ENCODE measurements around the gene PTPRB.

PTPRB gene

GRCh38 chr12:70590549-70591226 is 46.5 kb downstream of the PTPRB start:
- no peak for DNase-seq

DNA sequence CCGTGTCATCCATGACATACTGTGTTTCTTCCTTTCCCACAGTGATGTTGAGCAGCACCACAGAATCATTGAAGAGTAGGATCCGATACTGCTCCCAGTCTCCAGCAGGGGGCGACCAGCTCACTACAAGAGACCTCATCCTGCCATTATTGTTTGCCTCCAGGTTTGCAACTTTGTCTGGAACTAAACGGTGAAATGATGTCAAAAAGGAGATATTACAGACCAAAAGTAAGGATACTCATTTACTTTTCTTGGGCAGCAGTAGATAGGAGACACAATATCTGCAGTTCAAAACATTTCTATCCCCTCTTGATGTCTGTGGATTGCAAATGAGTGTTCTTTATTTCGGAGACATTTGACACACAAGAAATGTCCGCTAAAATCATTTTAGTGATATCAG is 47.2 kb downstream of the PTPRB start:
- peak; percentile 46 for DNase-seq

DNA sequence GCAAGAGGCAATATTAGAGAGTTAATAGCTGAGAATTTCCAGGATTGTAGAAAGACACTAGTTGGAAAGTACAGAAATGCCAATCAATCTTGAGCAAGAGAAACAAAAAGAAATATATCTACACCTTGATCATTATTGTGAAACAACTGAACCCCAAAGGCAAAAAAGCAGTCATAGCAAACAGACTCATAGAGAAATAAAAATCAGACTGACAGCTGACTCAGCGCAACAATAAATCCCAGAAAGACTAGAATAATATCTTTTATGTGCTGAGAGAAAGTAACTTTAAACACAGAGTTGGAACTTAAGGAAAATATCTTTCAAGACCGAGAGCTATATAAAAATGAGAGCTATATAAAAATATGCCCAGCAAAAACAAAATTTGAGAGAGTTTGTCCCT is 52.9 kb downstream of the PTPRB start:
- no peak for DNase-seq

DNA sequence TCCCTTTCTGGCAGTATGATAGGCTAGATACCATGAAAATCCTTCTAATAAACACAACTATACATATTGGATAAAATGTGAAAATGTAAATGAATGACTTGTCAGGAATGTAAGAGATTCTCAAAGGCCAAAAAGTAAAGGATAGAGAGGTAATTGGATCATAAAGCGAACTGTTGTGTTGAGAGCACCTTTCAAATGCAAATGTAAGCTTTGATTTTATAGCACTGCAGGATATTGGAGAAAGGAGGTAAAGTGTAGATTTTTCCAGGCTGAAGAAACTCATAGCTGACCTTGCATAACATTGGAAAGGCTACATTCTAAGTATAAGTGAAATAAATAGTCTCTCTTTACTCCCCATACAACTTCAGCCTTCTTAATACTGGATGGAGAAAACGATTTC is 54.0 kb downstream of the PTPRB start:
- DNase-seq: no peak

DNA sequence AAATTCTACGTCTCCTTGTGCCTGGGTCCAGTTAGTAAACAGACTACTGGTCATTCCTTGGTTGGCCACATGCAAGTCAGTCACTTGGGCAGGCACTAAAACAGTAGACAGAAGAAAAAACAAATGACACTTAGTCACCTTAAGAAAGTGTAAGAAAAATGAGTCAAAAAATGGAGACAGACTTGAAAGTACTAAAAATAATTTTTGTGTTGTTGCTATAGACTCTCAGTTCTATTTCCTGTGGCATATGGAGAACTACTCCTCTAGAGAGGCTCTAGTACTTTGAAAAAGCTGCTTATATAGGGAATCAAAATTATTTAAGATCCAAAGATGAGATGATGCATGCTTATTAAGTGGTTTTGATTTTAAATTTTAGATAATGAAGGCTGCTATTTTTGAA is 56.0 kb downstream of the PTPRB start:
- no peak for DNase-seq

DNA sequence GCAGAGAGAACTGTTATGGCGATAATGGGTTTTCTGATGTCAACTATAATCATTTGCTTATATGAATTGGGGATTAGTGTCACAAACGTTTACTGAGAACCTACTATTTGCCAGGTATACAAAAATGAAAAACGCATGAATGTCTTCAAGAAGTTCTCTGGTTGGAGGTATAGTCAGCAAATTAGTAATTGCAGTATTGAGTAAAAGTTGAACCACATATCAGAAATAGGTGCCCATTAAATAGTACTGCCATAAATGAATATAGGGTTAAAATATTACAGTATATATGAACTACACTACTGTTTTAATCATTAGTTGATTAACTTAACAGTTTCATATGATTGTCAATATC is 60.0 kb downstream of the PTPRB start:
- DNase-seq: no peak

GRCh38 chr12:70576341-70577282 is 60.6 kb downstream of the PTPRB start:
- DNase-seq: peak; percentile 35

GRCh38 chr12:70571705-70572268 is 65.4 kb downstream of the PTPRB start:
- DNase-seq: no peak

DNA sequence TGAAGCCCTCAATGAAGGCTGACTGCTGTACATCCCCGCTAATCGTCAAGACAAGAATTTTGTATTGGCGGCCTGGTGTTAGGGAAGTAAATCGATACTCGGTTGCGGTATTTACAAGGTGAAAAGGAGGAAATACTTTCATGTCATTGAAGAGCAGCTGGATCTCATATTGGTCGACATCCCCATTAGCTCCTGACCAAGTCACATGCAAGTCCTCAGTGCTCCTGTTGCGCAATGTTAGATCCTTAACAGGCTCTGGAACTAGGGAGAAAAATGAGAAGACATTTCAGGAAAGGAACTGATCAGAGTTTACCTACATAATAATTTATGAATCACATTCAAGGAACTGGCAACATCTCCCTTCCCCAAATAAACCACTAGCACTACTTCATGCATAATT is 66.2 kb downstream of the PTPRB start:
- DNase-seq: no peak

DNA sequence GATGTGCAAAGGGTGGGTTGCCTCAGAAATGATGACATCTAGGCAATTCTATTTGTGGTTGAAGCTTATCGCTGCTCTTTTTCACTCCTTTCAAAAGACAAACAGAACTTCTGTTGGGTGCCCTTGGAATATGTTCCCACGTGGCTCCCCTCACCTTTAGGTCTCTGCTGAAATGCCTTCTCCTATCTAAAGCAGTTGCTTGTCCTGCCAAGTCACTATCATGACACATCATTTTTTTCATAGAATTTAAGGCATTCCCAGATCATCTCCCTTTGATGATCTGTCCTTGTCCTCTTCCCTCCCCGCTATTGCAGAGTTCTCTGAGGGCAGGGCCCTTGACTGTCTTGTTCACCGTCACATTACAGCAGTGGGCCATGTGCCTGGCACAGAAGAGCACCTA is 75.7 kb downstream of the PTPRB start:
- no peak for DNase-seq

- DNase-seq: no peak
These were observed 76.6 kb downstream of the PTPRB start for GRCh38 chr12:70560671-70561070.

DNA sequence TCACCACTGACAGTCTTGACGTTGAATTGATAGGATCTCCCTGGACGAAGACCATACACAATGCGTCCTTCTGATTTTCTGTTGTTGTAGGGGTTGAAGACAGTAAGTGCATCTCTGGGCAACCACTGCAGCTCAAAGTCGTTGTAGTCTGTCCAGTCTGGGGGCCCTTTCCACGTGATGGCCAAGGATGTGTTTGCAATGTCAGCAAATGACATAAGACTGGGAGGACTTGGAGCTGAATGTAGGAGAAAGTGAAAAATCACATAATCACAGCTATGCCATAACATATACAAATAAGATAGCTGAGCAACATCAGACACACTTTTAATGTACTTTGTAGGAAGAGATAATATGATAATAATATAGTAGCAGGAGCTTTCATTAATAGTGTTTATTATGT is 77.8 kb downstream of the PTPRB start:
- DNase-seq: no peak

GRCh38 chr12:70557583-70558191 is 79.5 kb downstream of the PTPRB start:
- DNase-seq: no peak

DNA sequence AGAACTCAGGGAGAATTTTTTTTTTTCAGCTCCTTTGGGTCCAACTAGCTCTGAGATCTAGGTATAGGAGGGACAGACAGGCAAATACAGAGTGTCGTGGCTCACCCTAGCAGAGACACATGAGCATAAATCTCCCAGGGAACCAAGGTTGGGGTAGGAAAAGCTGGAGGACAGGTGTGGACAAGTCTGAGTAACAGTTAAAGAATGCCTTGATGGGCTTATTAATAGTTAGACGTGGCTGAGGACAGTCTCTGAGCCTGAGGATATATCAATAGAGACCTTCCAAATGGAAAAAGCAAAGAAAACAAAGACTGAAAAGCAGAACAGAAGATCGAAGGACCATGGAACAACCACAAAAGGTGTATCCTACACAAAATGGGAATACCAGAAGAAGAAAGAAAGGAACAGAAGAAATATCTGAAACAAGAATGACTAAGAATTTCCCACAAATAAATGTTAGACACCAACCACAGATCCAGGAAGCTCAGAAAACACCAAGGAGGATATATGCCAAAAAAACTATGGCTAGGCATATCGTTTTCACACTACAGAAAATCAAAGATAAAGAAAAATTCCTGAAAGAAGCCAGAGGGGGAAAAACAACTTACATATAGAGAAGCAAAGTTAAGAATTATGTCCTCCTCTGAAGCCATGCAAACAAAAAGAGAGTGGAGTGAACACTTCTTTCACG is 80.9 kb downstream of the PTPRB start:
- DNase-seq: no peak

GRCh38 chr12:70555081-70555480 is 82.1 kb downstream of the PTPRB start:
- DNase-seq: no peak

DNA sequence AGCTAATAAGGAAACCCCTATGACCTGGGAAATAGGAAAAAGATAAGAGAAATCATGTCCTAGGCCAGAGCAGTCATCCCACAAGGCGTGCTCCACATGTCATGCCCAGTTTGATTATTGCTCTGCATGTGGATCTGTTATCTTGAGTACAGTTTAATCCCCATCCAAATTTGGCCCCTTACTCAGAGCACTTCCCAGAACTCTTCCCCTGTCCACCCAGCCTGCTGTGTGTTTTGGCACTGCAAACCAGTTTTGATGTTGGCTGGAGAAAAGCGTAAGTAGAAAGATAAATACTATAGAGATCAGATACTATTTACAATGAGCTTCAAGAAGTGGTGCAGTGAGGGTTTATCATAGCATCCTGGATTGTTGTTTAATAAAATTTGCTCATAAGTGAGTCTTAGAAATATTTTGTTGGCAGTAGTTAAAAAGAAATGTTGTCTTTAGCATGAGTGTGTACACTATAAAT is 83.8 kb downstream of the PTPRB start:
- no peak for DNase-seq

- DNase-seq: no peak
These were observed 85.5 kb downstream of the PTPRB start for GRCh38 chr12:70551731-70552130.

DNA sequence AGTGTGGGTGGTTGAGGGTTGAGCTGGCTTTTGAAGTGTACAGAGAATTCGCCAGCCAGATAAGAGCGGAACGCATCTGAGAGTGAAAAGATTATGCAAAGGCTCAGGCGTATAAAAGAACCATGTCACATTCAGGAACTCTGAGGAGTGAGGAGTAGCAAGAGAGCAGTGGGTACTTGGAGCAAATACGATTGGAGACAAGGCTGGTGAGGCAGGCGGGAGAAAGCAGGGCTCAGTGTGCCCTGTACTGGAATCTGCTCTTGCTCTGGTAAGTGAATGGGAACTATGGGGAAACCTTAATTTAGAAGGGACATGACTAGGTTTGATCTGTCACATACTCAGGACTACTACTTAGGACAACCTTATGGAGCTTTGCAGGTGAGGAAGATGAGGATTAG is 87.0 kb downstream of the PTPRB start:
- no peak for DNase-seq

DNA sequence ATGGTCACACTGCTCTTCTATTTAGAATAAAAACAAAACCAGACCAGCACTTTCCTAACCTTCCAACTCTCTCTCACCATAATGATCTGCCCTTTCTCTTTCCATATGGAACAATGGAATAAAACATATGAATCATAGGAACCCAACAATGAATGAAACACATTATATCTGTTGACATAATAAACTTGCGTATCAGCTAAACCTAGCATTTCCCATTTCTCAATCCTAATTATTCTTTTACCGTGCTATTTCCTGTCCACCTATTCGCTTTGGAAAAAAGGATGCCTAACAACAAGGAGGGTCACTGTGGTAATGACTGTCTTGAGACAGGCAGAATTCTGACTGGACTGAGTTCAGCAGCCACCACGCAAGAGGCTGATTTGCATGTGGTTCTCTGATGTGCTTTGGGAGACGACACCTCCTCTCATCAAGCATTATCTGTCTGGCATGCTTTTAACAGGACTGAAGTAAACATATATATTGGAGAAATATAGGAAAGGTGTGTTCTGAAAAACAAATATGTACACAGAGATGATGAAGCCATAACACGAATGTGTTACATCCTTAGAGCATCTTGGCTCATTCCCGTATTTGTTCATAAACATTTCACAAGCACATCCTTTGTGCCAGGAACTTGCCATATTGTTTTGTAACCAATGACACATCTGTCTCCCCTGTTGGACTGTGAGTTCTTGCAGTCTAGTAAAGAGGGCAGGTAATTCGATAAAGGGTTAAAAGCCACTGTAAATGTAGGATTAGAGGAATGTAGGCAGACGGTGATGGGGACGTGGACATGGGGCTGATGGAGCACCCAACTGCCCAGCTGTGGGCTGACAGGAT is 87.7 kb downstream of the PTPRB start:
- DNase-seq: no peak

DNA sequence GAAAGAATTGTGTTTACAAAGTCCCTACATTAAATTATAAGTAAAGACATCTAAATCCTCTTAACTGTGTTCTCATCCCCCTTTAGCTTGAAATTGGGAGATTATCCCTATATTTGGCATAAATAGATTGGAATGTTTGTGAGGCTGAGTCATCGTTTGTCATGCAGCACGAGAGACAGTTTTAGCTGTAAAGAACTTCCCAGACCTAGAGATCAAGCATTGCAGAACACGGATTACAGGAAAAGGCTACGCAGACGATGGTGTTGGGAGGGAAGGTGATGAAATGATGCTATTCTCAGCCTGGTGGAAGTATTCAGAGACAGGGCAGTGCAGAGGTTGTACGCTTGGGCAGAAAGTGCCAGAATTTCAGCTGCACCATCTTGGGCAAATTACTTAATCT is 93.8 kb downstream of the PTPRB start:
- no peak for DNase-seq

DNA sequence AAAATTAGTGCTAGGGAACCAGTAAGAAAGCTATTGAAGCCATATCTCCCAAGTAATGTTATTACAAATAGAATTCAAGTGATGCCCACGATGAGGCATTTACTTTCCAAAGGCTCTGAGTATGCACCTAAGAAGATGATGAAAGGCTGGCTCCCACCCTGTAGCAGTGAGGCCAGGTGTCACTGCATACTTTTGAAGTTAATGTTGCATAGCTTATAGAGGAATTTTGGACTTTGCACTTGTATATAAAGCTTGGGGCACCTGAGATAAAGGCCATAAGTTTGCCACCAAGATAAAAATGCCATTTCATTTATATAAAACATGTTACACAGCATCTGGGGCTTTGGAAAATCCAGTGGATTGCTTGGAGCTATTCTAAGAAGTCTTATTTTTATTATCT is 96.2 kb downstream of the PTPRB start:
- DNase-seq: no peak

GRCh38 chr12:70536650-70537049 is 100.6 kb downstream of the PTPRB start:
- no peak for DNase-seq

All from activated CD4-positive, alpha-beta T cell treated with anti-CD3 and anti-CD28 coated beads, Interleukin-2, amount 50 U/mL, for 16 hours (primary cell).